Measurements from ENCODE around the gene R3HDM2.
"Not testable (repeated sequence)": the region's sequence is repeated elsewhere in the genome, so short reads cannot be mapped to it uniquely, and the experiment has no call there.

Gene R3HDM2

DNA sequence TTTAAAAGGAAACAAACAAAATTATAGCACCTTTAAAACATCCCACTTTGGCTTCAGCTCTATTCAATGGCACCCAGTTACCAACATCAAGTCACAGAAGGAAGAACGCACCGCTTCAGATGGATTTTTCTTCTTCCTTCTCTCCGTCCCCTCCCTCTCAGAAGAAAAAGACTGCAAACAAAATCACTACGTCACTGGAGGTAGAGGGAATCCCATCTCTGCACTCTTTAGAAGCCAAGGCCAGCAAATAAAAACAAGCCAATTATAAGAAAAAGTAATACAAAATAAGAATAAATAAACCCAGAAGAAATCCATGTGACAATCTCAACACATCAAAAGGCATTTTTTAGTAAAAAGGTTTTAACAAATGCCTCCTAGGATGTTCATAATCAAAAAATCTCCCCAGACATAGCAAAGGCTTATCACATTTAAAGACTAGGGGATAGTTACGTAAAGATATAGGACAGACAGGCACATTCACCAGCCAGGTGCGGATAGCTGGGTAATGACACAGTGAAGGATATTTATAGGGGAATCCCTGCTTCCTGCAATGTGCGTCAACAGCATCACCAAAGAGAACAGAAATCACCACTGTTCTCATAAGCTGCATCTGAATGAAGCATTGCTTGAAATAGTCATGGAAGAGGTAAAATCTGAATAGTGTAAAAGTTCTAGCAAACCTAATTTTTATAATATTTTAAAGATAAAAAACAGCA is 89.4 kb downstream of the R3HDM2 start:
- no peak overlapping the region for H3K27ac ChIP-seq (ENCODE audit: low read depth, low read length)
- H3K4me3 ChIP-seq (ENCODE audit: low read depth, low read length) = no peak overlapping the region
- no peaks in the 10 kb centered on the region for H3K36me3 ChIP-seq (ENCODE audit: control insufficient read depth, insufficient read depth, low read length)
- H3K4me1 ChIP-seq (ENCODE audit: control insufficient read depth, insufficient read depth, low read length) = peaks cover 15% of the 10 kb centered on the region
- H3K9me3 ChIP-seq (ENCODE audit: control insufficient read depth, insufficient read depth, low read depth, low read length) = no peaks in the 10 kb centered on the region
- no peaks in the 10 kb centered on the region for H3K27me3 ChIP-seq (ENCODE audit: control insufficient read depth, insufficient read depth, low read length)
- H3K9ac ChIP-seq (ENCODE audit: low read length) = no peak overlapping the region

DNA sequence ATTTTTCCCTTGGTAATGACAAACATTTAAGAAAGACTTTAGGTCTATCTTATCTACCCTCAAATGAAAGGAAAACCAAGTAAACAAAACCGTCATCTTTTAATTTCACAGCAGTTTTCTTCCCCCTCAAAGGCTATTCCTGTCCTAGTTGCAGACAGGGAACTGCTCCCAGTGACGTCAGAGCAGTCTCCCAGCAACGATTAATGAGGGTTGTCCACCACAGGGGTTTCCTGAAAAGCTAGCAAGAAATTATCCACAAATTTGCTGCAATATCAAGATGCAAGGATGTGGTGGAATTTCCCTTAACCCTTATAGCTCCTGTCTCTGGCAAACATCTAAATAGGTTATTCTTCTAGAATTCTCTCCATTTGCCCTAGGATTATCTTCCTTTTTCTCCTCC is 90.7 kb downstream of the R3HDM2 start:
- Histone ChIP-seq H3K36me3 (ENCODE audit: control insufficient read depth, insufficient read depth, low read length) (no peaks in the 10 kb centered on the region), H3K4me3 (ENCODE audit: low read depth, low read length) (no peak overlapping the region), H3K27me3 (ENCODE audit: control insufficient read depth, insufficient read depth, low read length) (no peaks in the 10 kb centered on the region), H3K4me1 (ENCODE audit: control insufficient read depth, insufficient read depth, low read length) (peaks cover 15% of the 10 kb centered on the region), H3K9ac (ENCODE audit: low read length) (no peak overlapping the region), H3K9me3 (ENCODE audit: control insufficient read depth, insufficient read depth, low read depth, low read length) (no peaks in the 10 kb centered on the region), H3K27ac (ENCODE audit: low read depth, low read length) (no peak overlapping the region)

GRCh38 chr12:57336299-57336698 is 94.5 kb downstream of the R3HDM2 start:
- H3K9me3 ChIP-seq (ENCODE audit: control insufficient read depth, insufficient read depth, low read depth, low read length); H3K4me1 ChIP-seq (ENCODE audit: control insufficient read depth, insufficient read depth, low read length); H3K4me3 ChIP-seq (ENCODE audit: low read depth, low read length); H3K36me3 ChIP-seq (ENCODE audit: control insufficient read depth, insufficient read depth, low read length); H3K27me3 ChIP-seq (ENCODE audit: control insufficient read depth, insufficient read depth, low read length); H3K27ac ChIP-seq (ENCODE audit: low read depth, low read length); H3K9ac ChIP-seq (ENCODE audit: low read length): not testable (repeated sequence)

DNA sequence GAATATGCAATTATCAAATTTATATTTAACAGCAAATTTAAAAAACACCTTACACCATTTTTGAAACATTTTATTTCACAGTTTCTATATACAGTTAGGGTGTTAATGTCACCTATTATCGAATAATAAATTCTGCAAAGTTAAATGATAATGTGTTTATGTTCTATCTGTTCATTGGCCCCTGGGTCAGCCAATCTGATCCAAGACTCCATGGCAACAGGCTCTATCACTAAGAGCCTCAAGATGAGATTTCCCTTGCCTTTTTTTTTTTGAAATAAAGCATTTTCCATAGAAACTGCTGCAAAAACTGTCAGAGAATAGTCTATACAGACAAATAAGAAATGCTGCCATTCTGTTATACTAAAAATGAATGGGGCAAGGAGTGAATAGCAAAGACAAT is 96.6 kb downstream of the R3HDM2 start:
- H3K4me1 ChIP-seq (ENCODE audit: control insufficient read depth, insufficient read depth, low read length) = no peaks in the 10 kb centered on the region
- no peak overlapping the region for H3K4me3 ChIP-seq (ENCODE audit: low read depth, low read length)
- no peak overlapping the region for H3K9ac ChIP-seq (ENCODE audit: low read length)
- no peaks in the 10 kb centered on the region for H3K9me3 ChIP-seq (ENCODE audit: control insufficient read depth, insufficient read depth, low read depth, low read length)
- H3K36me3 ChIP-seq (ENCODE audit: control insufficient read depth, insufficient read depth, low read length) = no peaks in the 10 kb centered on the region
- H3K27ac ChIP-seq (ENCODE audit: low read depth, low read length) = no peak overlapping the region
- H3K27me3 ChIP-seq (ENCODE audit: control insufficient read depth, insufficient read depth, low read length) = no peaks in the 10 kb centered on the region

DNA sequence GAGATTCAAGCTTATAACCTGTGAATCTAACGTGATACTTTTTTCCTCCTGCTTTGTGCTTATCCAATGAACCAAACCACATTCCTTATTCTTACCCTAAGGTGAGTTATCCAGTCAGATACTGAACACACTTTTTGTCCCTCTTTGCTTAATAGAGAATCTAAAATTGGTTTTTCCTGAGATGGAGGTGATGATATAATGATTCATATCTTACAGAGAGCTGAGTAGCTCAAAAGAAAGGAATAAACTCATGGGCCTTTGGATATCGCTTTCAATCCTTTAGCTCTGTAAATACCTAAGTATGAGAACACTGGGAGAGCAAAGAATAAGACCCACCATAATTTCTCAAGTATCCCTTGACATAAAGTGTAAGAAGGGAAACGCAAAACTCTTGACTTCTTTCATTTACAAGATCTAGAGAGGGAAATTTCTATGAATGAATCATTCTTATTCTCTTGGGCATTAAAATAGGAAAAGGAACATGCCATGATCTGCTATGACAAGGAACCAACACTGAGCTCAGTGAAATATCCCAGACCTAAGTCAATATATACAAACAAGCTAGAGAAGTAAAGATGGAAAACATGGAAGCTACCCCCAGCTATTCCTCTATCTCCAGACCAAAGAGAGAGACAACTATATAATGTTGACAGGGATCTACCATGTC is 98.1 kb downstream of the R3HDM2 start:
- Histone ChIP-seq H3K4me3 (ENCODE audit: low read depth, low read length) (no peak overlapping the region), H3K9ac (ENCODE audit: low read length) (no peak overlapping the region), H3K27me3 (ENCODE audit: control insufficient read depth, insufficient read depth, low read length) (no peaks in the 10 kb centered on the region), H3K9me3 (ENCODE audit: control insufficient read depth, insufficient read depth, low read depth, low read length) (no peaks in the 10 kb centered on the region), H3K27ac (ENCODE audit: low read depth, low read length) (no peak overlapping the region), H3K36me3 (ENCODE audit: control insufficient read depth, insufficient read depth, low read length) (no peaks in the 10 kb centered on the region), H3K4me1 (ENCODE audit: control insufficient read depth, insufficient read depth, low read length) (no peaks in the 10 kb centered on the region)

DNA sequence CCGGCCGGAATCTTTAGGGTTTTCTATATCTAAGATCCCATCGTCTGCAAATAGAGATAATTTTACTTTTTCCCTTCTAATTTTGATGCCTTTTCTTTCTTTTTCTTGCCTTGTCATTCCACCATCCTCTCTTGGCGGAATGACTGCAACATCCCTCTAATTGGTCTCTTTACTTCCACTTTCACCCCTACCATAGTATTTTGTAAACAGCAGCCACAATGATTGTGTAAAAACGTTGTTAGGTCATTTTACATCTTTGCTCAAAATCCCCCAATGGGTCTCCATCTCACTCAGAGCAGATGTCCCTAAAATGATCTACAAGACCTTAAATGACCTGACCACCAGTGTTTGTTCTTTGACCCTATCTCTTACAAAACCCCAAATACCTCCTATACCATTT is 99.9 kb downstream of the R3HDM2 start:
- Histone ChIP-seq H3K27ac (ENCODE audit: low read depth, low read length) (no peak overlapping the region), H3K4me1 (ENCODE audit: control insufficient read depth, insufficient read depth, low read length) (no peaks in the 10 kb centered on the region), H3K4me3 (ENCODE audit: low read depth, low read length) (no peak overlapping the region), H3K9me3 (ENCODE audit: control insufficient read depth, insufficient read depth, low read depth, low read length) (no peaks in the 10 kb centered on the region), H3K27me3 (ENCODE audit: control insufficient read depth, insufficient read depth, low read length) (no peaks in the 10 kb centered on the region), H3K36me3 (ENCODE audit: control insufficient read depth, insufficient read depth, low read length) (no peaks in the 10 kb centered on the region), H3K9ac (ENCODE audit: low read length) (no peak overlapping the region)

GRCh38 chr12:57329219-57329618 is 101.6 kb downstream of the R3HDM2 start:
- Histone ChIP-seq H3K4me1 (ENCODE audit: control insufficient read depth, insufficient read depth, low read length) (no peaks in the 10 kb centered on the region), H3K27me3 (ENCODE audit: control insufficient read depth, insufficient read depth, low read length) (no peaks in the 10 kb centered on the region), H3K4me3 (ENCODE audit: low read depth, low read length) (no peak overlapping the region), H3K9me3 (ENCODE audit: control insufficient read depth, insufficient read depth, low read depth, low read length) (no peaks in the 10 kb centered on the region), H3K36me3 (ENCODE audit: control insufficient read depth, insufficient read depth, low read length) (no peaks in the 10 kb centered on the region), H3K27ac (ENCODE audit: low read depth, low read length) (no peak overlapping the region), H3K9ac (ENCODE audit: low read length) (no peak overlapping the region)

- no peak overlapping the region for H3K27ac ChIP-seq (ENCODE audit: low read depth, low read length)
- no peaks in the 10 kb centered on the region for H3K27me3 ChIP-seq (ENCODE audit: control insufficient read depth, insufficient read depth, low read length)
- H3K4me3 ChIP-seq (ENCODE audit: low read depth, low read length) = no peak overlapping the region
- H3K4me1 ChIP-seq (ENCODE audit: control insufficient read depth, insufficient read depth, low read length) = no peaks in the 10 kb centered on the region
- no peak overlapping the region for H3K9ac ChIP-seq (ENCODE audit: low read length)
- no peaks in the 10 kb centered on the region for H3K9me3 ChIP-seq (ENCODE audit: control insufficient read depth, insufficient read depth, low read depth, low read length)
- no peaks in the 10 kb centered on the region for H3K36me3 ChIP-seq (ENCODE audit: control insufficient read depth, insufficient read depth, low read length)
These were observed 105.4 kb downstream of the R3HDM2 start for GRCh38 chr12:57325395-57325794.

DNA sequence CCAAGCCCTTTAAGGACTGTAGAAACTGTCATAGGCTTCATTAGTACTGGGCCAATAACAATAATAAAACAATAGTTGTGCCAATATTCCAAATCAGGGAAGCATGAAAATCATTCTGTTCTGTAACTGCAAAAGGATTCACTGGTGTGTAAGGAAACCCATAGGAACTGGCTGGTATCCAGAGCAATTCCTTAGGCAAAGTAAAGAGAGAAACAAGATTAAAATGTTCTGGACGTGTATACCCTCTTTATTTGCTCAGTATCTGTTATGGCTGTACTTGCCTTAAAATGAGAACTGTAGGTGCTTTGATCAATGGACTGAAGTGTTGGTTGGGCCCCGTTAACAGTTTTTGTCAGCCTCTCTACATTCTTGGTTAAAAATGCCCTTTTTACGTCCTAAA is 107.4 kb downstream of the R3HDM2 start:
- Histone ChIP-seq H3K4me1 (ENCODE audit: control insufficient read depth, insufficient read depth, low read length) (peaks cover 7% of the 10 kb centered on the region; the same call in 1 of the 2 replicates), H3K9me3 (ENCODE audit: control insufficient read depth, insufficient read depth, low read depth, low read length) (no peaks in the 10 kb centered on the region), H3K36me3 (ENCODE audit: control insufficient read depth, insufficient read depth, low read length) (no peaks in the 10 kb centered on the region), H3K4me3 (ENCODE audit: low read depth, low read length) (no peak overlapping the region), H3K27me3 (ENCODE audit: control insufficient read depth, insufficient read depth, low read length) (no peaks in the 10 kb centered on the region), H3K27ac (ENCODE audit: low read depth, low read length) (no peak overlapping the region), H3K9ac (ENCODE audit: low read length) (no peak overlapping the region)

DNA sequence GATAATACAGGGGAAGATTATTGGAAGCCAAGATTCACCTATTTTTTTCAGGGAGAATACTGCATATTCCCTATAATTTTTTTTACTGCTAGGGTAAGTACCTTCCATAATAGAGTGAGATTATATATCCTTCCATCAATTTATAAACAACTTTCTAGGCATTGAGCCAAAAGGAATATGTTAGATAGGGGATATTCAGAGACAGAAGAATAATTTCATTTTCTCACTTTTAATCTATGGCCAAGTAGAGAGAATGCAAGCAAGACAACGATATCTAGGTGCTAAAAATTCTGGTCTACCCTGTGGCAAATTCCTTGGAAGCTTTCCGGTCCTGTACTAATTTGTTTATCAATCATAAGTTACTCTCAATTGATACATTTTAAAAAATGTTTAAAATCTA is 110.2 kb downstream of the R3HDM2 start:
- H3K36me3 ChIP-seq (ENCODE audit: control insufficient read depth, insufficient read depth, low read length) = no peaks in the 10 kb centered on the region
- H3K27me3 ChIP-seq (ENCODE audit: control insufficient read depth, insufficient read depth, low read length) = no peaks in the 10 kb centered on the region
- no peaks in the 10 kb centered on the region for H3K9me3 ChIP-seq (ENCODE audit: control insufficient read depth, insufficient read depth, low read depth, low read length)
- no peak overlapping the region for H3K27ac ChIP-seq (ENCODE audit: low read depth, low read length)
- H3K9ac ChIP-seq (ENCODE audit: low read length) = no peak overlapping the region
- H3K4me1 ChIP-seq (ENCODE audit: control insufficient read depth, insufficient read depth, low read length) = peaks cover 7% of the 10 kb centered on the region; the same call in 1 of the 2 replicates
- H3K4me3 ChIP-seq (ENCODE audit: low read depth, low read length) = no peak overlapping the region

DNA sequence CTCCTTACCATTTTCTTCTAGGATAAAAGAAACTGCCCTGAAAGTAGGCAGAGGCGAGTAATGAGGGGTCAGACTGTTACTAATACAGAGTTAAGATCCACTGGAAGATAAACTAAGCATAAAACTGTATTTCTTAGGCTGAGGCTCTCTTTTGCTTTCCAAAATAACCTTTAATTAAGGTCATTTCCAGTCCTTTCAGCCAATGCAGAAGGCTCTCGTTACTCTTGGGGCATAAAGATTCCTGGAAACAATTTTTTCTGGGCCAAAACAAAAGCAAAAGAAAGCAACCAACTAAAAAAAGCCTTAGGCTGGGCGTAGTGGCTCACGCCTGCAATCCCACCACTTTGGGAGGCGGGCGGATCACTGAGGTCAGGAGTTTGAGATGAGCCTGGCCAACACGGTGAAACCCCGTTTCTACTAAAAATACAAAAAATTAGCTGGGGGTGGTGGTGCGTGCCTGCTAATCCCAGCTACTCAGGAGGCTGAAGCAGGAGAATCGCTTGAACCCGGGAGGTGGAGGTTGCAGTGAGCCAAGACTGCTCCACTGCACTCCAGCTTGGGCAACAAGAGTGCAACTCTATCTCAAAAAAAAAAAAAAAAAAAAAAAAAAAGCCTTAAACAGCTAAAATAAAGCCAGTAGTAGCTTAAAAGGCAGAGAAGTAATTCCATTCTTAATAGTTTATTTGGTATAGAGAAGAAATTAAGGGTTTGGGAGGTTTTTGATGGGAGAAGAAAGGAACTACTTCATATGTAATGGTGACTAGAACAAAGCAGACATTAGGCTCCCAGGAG is 111.0 kb downstream of the R3HDM2 start:
- Histone ChIP-seq H3K36me3 (ENCODE audit: control insufficient read depth, insufficient read depth, low read length) (no peaks in the 10 kb centered on the region), H3K27ac (ENCODE audit: low read depth, low read length) (no peak overlapping the region; the same call in 1 of the 2 replicates), H3K9me3 (ENCODE audit: control insufficient read depth, insufficient read depth, low read depth, low read length) (no peaks in the 10 kb centered on the region), H3K4me3 (ENCODE audit: low read depth, low read length) (no peak overlapping the region), H3K27me3 (ENCODE audit: control insufficient read depth, insufficient read depth, low read length) (no peaks in the 10 kb centered on the region), H3K4me1 (ENCODE audit: control insufficient read depth, insufficient read depth, low read length) (peaks cover 7% of the 10 kb centered on the region; the same call in 1 of the 2 replicates), H3K9ac (ENCODE audit: low read length) (no peak overlapping the region)

Data from HUES6 (cell line).